ENCODE data around the gene SET.

GRCh38 chr9:128685636-128686489 lies 3.2 kb upstream of the SET start:
- TF ChIP-seq CTCF (IDR thresholded peaks at IDR 0.05) (no peak), EZH2 (IDR thresholded peaks at IDR 0.05; ENCODE audit: borderline replicate concordance, insufficient read depth, low read depth, low read length, poor library complexity, severe bottlenecking) (no peak)

Data from B cell (primary cell).